Transverse colon (tissue), 4 donors: ENCODE results near the gene CPA1. TPM values are rescaled to one million over a fixed set of nuclear protein-coding genes. Genes with fewer than 3 reads are reported as not detected.

Experiments
- DNase-seq: peaks from one replicate; pipeline ENCODE4 v3.0.0-alpha.2; 2019
- H3K27ac ChIP-seq, 4 donors: fragments of 200-600 bp; sonication (generic); 2 replicates each; pipeline ENCODE4 v1.5.1; 2016 to 2018; ENCODE audit warnings: inconsistent platforms in 4 of 4
- H3K27me3 ChIP-seq: fragments of 200-600 bp; sonication (generic); 2 replicates; pipeline ENCODE4 v1.5.1; 2017; ENCODE audit warnings: inconsistent platforms
- H3K36me3 ChIP-seq, 4 donors: fragments of 200-600 bp; sonication (generic); 2 replicates each; pipeline ENCODE4 v1.5.1; 2017 to 2019; ENCODE audit warnings: inconsistent platforms in 4 of 4
- H3K4me1 ChIP-seq, 4 donors: fragments of 200-600 bp; sonication (generic); 2 replicates each; pipeline ENCODE4 v1.5.1; 2017 to 2020; ENCODE audit warnings: inconsistent platforms in 4 of 4
- H3K4me3 ChIP-seq, 4 donors: fragments of 200-600 bp; sonication (generic); 1 replicate in 1 of 4; 2 replicates in 3 of 4; pipeline versions ENCODE4 v1.5.1 to v1.6.1; 2017 to 2019; ENCODE audit warnings: inconsistent platforms in 4 of 4
- H3K9me3 ChIP-seq, 2 donors: fragments of 200-600 bp; sonication (generic); 2 replicates each; pipeline ENCODE4 v1.5.1; 2017 to 2019; ENCODE audit warnings: inconsistent platforms in 2 of 2
- EP300 ChIP-seq: sonication (generic); formaldehyde crosslinking; IDR thresholded peaks from one replicate; pipeline ENCODE4 v1.6.1; 2017; ENCODE audit warnings: antibody characterized with exemption, low read depth
- POLR2A ChIP-seq: fragments of 450-650 bp; IDR thresholded peaks from one replicate; pipeline ENCODE4 v1.6.1; 2016; ENCODE audit warnings: antibody characterized with exemption, mild to moderate bottlenecking, moderate library complexity
- POLR2AphosphoS5 ChIP-seq, 3 donors: sonication (generic); formaldehyde crosslinking; IDR thresholded peaks; one replicate each; pipeline ENCODE4 v1.6.1; 2016; ENCODE audit warnings: antibody characterized with exemption in 3 of 3
- WGBS, 2 donors: methylation state at CpG; one replicate each; pipeline ENCODE4 v1.1.5; 2018; ENCODE audit warnings: low coverage in 1 of 2; 5-methylcytosine and 5-hydroxymethylcytosine counted together
- in situ Hi-C, 4 donors: fragments of 200-750 bp; cut with MboI; loops; one replicate each; pipeline versions ENCODE4 v1.15.0 to v1.15.1; 2017; ENCODE audit warnings: low sequenced_read_pairs in 3 of 4, low pct_ligation_motif_present in 1 of 4, low pct_unique_long_range_greater_than_20kb in 1 of 4
- intact Hi-C: fragments of 100-400 bp; cut with DNase I; formaldehyde crosslinking; loops from one replicate; pipeline ENCODE4 v1.15.1; 2023; ENCODE audit warnings: low total_unique reads
- total RNA-seq, 4 donors: library from RNA; depleted of rRNA; stranded (reverse); fragments of >200 nt; gene quantifications; one replicate each; pipeline ENCODE4 v1.1.0, GENCODE V29; 2016
- TF ChIP-seq, protein P1 (sequence below), 5 experiments: fragments of 200-600 bp in 3 of 5; fragments of 450-650 bp in 2 of 5; sonication (generic) in 3 of 5; IDR thresholded peaks; 1 replicate in 2 of 5; 2 replicates in 3 of 5; pipeline ENCODE4 v1.5.1; 2016 to 2017; ENCODE audit warnings: antibody characterized with exemption in 5 of 5, inconsistent platforms in 3 of 5, mild to moderate bottlenecking in 2 of 5, moderate library complexity in 1 of 5

Gene CPA1
- total RNA-seq, 4 donors from 2014 or later: not detected

DNA sequence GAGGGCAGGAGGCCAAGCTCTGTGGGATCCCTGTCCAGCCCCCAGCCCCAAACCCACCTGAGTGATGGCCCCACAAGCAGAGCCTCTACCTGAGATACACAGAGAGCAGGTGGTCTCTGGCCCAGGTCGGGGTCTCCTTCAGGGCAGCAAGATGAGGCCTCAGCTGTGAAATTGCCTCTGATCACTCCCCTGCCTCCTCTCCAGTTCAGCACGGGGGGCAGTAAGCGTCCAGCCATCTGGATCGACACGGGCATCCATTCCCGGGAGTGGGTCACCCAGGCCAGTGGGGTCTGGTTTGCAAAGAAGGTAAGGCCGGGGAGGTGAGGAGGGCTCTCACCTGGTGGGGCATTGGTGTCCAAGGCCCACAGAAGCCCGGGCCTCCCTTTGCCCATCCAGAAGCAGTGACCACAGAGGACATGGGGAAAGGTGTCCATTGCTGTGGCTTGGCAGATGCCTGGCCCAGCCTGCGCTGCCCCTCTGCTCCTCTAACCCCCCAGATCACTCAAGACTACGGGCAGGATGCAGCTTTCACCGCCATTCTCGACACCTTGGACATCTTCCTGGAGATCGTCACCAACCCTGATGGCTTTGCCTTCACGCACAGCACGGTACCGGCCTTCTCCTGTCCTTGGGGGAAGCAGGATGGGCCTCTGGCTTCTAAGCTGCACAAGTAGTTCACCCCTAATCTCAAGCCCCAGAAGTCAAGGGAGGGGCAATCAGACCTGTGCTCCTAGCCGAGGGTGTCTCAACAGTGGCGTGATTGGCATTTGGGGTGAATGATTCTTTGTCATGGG is 3.1 kb downstream of the CPA1 start:
- Histone ChIP-seq H3K27ac (no peak overlapping the region), H3K9me3 (no peaks in the 10 kb centered on the region), H3K4me1 (no peaks in the 10 kb centered on the region), H3K36me3 (no peaks in the 10 kb centered on the region), H3K4me3 (no peak overlapping the region), H3K27me3 (no peaks in the 10 kb centered on the region)
- in situ Hi-C loops: no loop called here
- TF ChIP-seq EP300: no peak
- TF ChIP-seq, protein P1, sequence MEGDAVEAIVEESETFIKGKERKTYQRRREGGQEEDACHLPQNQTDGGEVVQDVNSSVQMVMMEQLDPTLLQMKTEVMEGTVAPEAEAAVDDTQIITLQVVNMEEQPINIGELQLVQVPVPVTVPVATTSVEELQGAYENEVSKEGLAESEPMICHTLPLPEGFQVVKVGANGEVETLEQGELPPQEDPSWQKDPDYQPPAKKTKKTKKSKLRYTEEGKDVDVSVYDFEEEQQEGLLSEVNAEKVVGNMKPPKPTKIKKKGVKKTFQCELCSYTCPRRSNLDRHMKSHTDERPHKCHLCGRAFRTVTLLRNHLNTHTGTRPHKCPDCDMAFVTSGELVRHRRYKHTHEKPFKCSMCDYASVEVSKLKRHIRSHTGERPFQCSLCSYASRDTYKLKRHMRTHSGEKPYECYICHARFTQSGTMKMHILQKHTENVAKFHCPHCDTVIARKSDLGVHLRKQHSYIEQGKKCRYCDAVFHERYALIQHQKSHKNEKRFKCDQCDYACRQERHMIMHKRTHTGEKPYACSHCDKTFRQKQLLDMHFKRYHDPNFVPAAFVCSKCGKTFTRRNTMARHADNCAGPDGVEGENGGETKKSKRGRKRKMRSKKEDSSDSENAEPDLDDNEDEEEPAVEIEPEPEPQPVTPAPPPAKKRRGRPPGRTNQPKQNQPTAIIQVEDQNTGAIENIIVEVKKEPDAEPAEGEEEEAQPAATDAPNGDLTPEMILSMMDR (IDR thresholded peaks at IDR 0.05): no peak
- TF ChIP-seq POLR2A: no peak
- DNase-seq: no peak
- intact Hi-C loops: no loop called here
- WGBS, 2 donors: 95 to 100% methylated on average over 2 to 18 of the region's 18 CpGs

DNA sequence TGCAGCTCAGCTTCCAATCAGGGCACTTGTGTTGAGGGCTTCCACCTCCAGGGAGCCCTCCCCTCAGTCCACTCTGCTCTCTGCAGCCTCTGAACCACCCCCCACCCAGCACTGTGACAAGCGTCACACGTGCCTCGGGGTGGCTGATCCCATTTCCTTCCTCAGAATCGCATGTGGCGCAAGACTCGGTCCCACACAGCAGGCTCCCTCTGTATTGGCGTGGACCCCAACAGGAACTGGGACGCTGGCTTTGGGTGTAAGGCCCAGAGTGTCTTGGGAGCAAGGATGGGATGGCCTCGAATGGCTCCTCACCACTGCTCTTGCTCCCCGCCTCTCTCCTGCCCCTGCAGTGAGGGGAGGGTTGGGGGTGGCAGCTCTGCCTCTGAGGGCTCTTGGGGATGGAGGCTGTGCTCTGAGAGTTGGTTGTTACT is 4.1 kb downstream of the CPA1 start:
- no peaks in the 10 kb centered on the region for H3K9me3 ChIP-seq
- intact Hi-C loops: no loop called here
- no peaks in the 10 kb centered on the region for H3K27me3 ChIP-seq
- DNase-seq: no peak
- no peak overlapping the region for H3K27ac ChIP-seq
- H3K4me1 ChIP-seq: no peaks in the 10 kb centered on the region
- H3K4me3 ChIP-seq: no peak overlapping the region
- in situ Hi-C loops: no loop called here
- 86% methylated on average over 10 of the region's 10 CpGs; no CpG with 5 or more reads in 1 of the 2 donors for WGBS, 2 donors
- TF ChIP-seq POLR2AphosphoS5 (IDR thresholded peaks at IDR 0.05) (no peak), POLR2A (no peak), EP300 (no peak)
- TF ChIP-seq, protein P1 (IDR thresholded peaks at IDR 0.05): no peak
- no peaks in the 10 kb centered on the region for H3K36me3 ChIP-seq

DNA sequence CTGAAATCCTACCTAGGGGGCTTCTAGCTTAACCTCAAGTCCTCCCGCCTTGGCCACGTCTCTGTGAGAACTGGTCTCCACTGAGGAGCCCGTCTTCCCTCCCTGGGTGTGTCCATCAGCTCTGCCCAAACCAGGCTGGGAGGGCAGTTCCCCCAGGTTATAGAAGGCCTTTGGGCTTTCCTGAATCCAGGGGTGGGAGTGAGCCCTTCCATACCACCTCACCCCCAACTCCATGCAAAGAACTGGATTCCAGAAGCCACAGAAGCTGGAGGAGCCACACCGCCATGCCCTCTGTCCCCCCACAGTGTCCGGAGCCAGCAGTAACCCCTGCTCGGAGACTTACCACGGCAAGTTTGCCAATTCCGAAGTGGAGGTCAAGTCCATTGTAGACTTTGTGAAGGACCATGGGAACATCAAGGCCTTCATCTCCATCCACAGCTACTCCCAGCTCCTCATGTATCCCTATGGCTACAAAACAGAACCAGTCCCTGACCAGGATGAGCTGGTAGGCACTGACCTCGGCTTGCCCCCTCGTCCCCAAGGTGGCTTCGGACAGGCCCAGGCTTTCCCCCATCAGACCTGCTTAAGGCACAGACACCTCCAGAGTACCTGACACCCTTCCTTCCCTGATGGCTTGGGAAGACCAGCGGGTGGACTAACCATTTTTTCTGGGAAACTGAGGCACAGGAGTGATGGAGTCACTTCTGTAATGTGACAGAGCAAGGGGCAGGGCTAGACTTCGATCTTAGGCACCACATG is 4.7 kb downstream of the CPA1 start:
- intact Hi-C loops (no loop called here), in situ Hi-C loops (no loop called here)
- 91% methylated on average over 13 of the region's 13 CpGs; no CpG with 5 or more reads in 1 of the 2 donors for WGBS, 2 donors
- no peak overlapping the region for H3K27ac ChIP-seq
- H3K9me3 ChIP-seq: no peaks in the 10 kb centered on the region
- no peaks in the 10 kb centered on the region for H3K36me3 ChIP-seq
- H3K27me3 ChIP-seq: no peaks in the 10 kb centered on the region
- DNase-seq: no peak
- no peaks in the 10 kb centered on the region for H3K4me1 ChIP-seq
- no peak for TF ChIP-seq POLR2A
- TF ChIP-seq, protein P1 (IDR thresholded peaks at IDR 0.05): no peak
- no peak for TF ChIP-seq POLR2AphosphoS5 (IDR thresholded peaks at IDR 0.05)
- TF ChIP-seq EP300: no peak
- H3K4me3 ChIP-seq: no peak overlapping the region

DNA sequence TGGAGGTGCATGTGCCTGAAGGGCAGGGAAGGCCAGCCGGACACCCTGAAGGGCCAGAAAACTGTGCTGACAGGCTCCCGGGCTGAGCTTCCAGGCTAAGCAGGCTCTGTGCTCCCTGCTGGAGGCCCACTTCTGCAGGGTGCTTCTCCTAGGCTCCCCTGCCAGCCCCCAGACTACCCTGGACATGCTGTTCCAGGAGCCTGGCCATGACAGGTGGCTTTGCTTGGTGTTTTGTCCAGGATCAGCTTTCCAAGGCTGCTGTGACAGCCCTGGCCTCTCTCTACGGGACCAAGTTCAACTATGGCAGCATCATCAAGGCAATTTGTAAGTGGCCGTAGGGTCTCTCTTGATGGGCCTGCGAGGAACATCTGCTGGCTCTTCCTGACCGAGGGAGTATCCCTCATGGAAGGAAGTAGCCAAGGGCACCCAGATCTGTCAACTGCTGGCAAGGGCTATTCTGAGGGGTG is 5.3 kb downstream of the CPA1 start:
- H3K4me1 ChIP-seq: no peaks in the 10 kb centered on the region
- intact Hi-C loops (no loop called here), in situ Hi-C loops (no loop called here)
- DNase-seq: no peak
- H3K27ac ChIP-seq: no peak overlapping the region
- no peaks in the 10 kb centered on the region for H3K9me3 ChIP-seq
- WGBS, 2 donors: 91% methylated on average over 6 of the region's 6 CpGs; no CpG with 5 or more reads in 1 of the 2 donors
- H3K27me3 ChIP-seq: no peaks in the 10 kb centered on the region
- H3K36me3 ChIP-seq: no peaks in the 10 kb centered on the region
- no peak overlapping the region for H3K4me3 ChIP-seq
- no peak for TF ChIP-seq POLR2AphosphoS5 (IDR thresholded peaks at IDR 0.05)
- no peak for TF ChIP-seq POLR2A
- TF ChIP-seq, protein P1 (IDR thresholded peaks at IDR 0.05): no peak
- TF ChIP-seq EP300: no peak
